ENCODE data around the gene VAMP7.
"Not testable (repeated sequence)": the region's sequence is repeated elsewhere in the genome, so short reads cannot be mapped to it uniquely, and the experiment has no call there.

Gene VAMP7

DNA sequence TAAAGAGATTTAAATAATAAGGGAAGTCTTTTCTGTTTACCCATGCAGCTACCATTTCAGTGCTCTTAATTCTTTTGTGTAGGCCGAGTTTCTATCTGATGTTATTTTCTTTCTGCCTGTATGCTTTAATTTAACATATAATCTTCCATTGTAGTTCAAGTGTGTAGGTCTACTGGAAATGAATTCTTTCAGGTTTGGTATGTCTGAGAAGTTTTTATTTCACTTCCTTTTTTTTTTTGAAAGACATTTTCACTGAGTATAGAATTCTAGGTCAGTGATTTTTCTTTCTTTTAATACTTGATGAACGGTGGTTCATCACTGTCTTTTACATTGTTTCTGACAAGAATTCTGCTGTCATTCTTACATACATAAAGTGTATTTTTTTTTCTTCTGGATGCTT lies 42.1 kb downstream of the VAMP7 start:
- peaks cover 97% of the 10 kb centered on the region for H3K36me3 Mint-ChIP-seq (ENCODE audit: low read depth)
- peaks cover 69% of the 10 kb centered on the region for H3K9me3 Mint-ChIP-seq
- no peaks in the 10 kb centered on the region for H3K4me1 Mint-ChIP-seq
- H3K27me3 Mint-ChIP-seq (ENCODE audit: low read depth, poor library complexity): peaks cover 3% of the 10 kb centered on the region
- DNase-seq: no peak
- H3K27ac Mint-ChIP-seq: no peak overlapping the region
- TF ChIP-seq, protein P1, sequence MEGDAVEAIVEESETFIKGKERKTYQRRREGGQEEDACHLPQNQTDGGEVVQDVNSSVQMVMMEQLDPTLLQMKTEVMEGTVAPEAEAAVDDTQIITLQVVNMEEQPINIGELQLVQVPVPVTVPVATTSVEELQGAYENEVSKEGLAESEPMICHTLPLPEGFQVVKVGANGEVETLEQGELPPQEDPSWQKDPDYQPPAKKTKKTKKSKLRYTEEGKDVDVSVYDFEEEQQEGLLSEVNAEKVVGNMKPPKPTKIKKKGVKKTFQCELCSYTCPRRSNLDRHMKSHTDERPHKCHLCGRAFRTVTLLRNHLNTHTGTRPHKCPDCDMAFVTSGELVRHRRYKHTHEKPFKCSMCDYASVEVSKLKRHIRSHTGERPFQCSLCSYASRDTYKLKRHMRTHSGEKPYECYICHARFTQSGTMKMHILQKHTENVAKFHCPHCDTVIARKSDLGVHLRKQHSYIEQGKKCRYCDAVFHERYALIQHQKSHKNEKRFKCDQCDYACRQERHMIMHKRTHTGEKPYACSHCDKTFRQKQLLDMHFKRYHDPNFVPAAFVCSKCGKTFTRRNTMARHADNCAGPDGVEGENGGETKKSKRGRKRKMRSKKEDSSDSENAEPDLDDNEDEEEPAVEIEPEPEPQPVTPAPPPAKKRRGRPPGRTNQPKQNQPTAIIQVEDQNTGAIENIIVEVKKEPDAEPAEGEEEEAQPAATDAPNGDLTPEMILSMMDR (IDR thresholded peaks at IDR 0.05): no peak
- no peak overlapping the region for H3K4me3 Mint-ChIP-seq

GRCh38 chrX:155930852-155931618 lies 49.9 kb downstream of the VAMP7 start:
- not testable (repeated sequence) for H3K27me3 Mint-ChIP-seq (ENCODE audit: low read depth, poor library complexity); H3K4me1 Mint-ChIP-seq; H3K27ac Mint-ChIP-seq; DNase-seq; H3K4me3 Mint-ChIP-seq
- H3K9me3 Mint-ChIP-seq: peaks cover 95% of the 10 kb centered on the region
- peaks cover 93% of the 10 kb centered on the region for H3K36me3 Mint-ChIP-seq (ENCODE audit: low read depth)

- TF ChIP-seq, protein P1 (IDR thresholded peaks at IDR 0.05): no peak
- Mint-ChIP-seq H3K27ac (no peak overlapping the region), H3K27me3 (ENCODE audit: low read depth, poor library complexity) (no peaks in the 10 kb centered on the region), H3K36me3 (ENCODE audit: low read depth) (peaks cover 68% of the 10 kb centered on the region), H3K4me3 (no peak overlapping the region), H3K4me1 (no peaks in the 10 kb centered on the region), H3K9me3 (peaks cover 69% of the 10 kb centered on the region)
- DNase-seq: no peak
These were observed 57.0 kb downstream of the VAMP7 start for GRCh38 chrX:155938132-155938531.

- TF ChIP-seq, protein P1 (IDR thresholded peaks at IDR 0.05): no peak
- H3K4me3 Mint-ChIP-seq: no peak overlapping the region
- H3K27ac Mint-ChIP-seq: no peak overlapping the region
- H3K27me3 Mint-ChIP-seq (ENCODE audit: low read depth, poor library complexity): peaks cover 4% of the 10 kb centered on the region
- peaks cover 11% of the 10 kb centered on the region for H3K9me3 Mint-ChIP-seq
- H3K4me1 Mint-ChIP-seq: no peaks in the 10 kb centered on the region
- no peak for DNase-seq
- peaks cover 15% of the 10 kb centered on the region for H3K36me3 Mint-ChIP-seq (ENCODE audit: low read depth)
These were observed 68.0 kb downstream of the VAMP7 start for GRCh38 chrX:155949098-155949497.

DNA sequence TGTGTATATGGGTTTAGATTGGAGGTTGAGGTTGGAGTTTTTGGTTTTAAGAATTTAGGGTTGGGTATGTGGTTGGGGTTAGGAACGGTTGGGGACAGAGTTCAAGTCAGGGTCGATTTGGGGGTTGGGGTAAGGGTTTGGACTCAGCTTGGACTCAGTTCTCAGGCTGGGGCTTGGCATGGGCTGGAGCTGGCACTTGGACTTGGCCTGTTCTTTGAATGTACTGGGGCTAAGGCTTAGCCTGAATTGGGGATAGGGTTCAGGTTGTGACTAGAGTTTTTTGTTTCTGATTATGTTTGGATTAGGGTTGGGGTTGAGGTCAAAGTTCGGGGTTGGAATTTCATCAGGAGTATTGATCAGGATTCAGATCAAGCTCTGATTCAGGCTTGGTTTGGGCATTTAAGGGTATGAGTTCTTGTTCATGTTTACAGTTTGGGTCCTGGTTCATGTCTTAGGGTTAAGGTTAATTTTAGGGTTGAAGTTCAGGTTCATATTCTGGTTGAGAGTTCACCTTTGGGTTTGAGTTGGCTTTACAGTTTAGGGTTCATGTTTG lies 70.2 kb downstream of the VAMP7 start:
- no peaks in the 10 kb centered on the region for H3K4me1 Mint-ChIP-seq
- peaks cover 4% of the 10 kb centered on the region for H3K27me3 Mint-ChIP-seq (ENCODE audit: low read depth, poor library complexity)
- no peak overlapping the region for H3K4me3 Mint-ChIP-seq
- DNase-seq: no peak
- H3K9me3 Mint-ChIP-seq: peaks cover 11% of the 10 kb centered on the region
- H3K27ac Mint-ChIP-seq: no peak overlapping the region
- TF ChIP-seq, protein P1 (IDR thresholded peaks at IDR 0.05): no peak
- peaks cover under 1% of the 10 kb centered on the region for H3K36me3 Mint-ChIP-seq (ENCODE audit: low read depth)

GRCh38 chrX:155953055-155953454 lies 71.9 kb downstream of the VAMP7 start:
- DNase-seq: no peak
- TF ChIP-seq, protein P1 (IDR thresholded peaks at IDR 0.05): no peak

More at GRCh38 chrX:155953055-155953454, 71.9 kb downstream of the VAMP7 start:
- H3K36me3 Mint-ChIP-seq (ENCODE audit: low read depth): no peaks in the 10 kb centered on the region
- peaks cover 21% of the 10 kb centered on the region for H3K9me3 Mint-ChIP-seq
- peaks cover 4% of the 10 kb centered on the region for H3K27me3 Mint-ChIP-seq (ENCODE audit: low read depth, poor library complexity)
- no peaks in the 10 kb centered on the region for H3K4me1 Mint-ChIP-seq
- H3K4me3 Mint-ChIP-seq: no peak overlapping the region
- H3K27ac Mint-ChIP-seq: no peak overlapping the region

Data from nephron progenitor cell (in vitro differentiated cells).